Left lobe of liver (tissue), 2 donors: ENCODE data around the gene GRIFIN. TPM values are rescaled to one million over a fixed set of nuclear protein-coding genes. Genes with fewer than 3 reads are reported as not detected.

Experiments
- ATAC-seq: fragments of 200-7000 bp; cut with Tn5 transposase; one replicate; pipeline ENCODE4 v1.9.1; 2020; ENCODE audit warnings: mild to moderate bottlenecking, moderate library complexity
- DNase-seq: peaks from one replicate; pipeline ENCODE4 v3.0.0-alpha.2; 2020; ENCODE audit warnings: low spot score
- total RNA-seq: library from RNA; stranded (reverse); gene quantifications from one replicate; pipeline ENCODE4 v1.2.1, GENCODE V29; 2021
- donor health status: DM: no; HTN: no; CAD: no; lungs with moderate emphysema.
- donor health status: DM: no; HTN: yes; CAD: no.

GRIFIN gene
- total RNA-seq, 1 donor from 2014 or later = not detected

- ATAC-seq (no peak), DNase-seq (no peak)
Measured at GRCh38 chr7:2499719-2500430, 23.7 kb upstream of the GRIFIN start.

GRCh38 chr7:2499181-2499580 lies 23.0 kb upstream of the GRIFIN start:
- ATAC-seq (no peak), DNase-seq (no peak)

DNA sequence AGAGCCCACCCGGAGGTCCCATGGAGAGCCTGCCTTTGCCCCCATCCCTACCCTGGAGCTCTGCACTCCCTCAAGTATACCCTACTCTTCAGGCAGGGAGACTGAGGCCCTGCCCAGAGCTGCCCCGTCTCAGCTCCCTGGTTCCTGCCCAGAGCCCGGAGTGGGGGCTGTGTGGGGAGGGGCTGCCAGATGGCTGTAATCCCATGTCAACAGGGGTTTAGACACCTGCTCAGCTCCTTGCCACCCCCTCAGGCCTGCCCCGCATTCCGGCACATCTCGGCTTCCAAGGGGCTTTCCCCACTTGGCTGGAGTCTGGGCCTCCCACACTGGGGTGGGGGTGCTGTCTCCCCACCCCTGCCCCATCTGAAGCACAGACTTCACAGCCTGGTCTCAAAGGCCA lies 22.5 kb upstream of the GRIFIN start:
- ATAC-seq (no peak), DNase-seq (no peak)

DNA sequence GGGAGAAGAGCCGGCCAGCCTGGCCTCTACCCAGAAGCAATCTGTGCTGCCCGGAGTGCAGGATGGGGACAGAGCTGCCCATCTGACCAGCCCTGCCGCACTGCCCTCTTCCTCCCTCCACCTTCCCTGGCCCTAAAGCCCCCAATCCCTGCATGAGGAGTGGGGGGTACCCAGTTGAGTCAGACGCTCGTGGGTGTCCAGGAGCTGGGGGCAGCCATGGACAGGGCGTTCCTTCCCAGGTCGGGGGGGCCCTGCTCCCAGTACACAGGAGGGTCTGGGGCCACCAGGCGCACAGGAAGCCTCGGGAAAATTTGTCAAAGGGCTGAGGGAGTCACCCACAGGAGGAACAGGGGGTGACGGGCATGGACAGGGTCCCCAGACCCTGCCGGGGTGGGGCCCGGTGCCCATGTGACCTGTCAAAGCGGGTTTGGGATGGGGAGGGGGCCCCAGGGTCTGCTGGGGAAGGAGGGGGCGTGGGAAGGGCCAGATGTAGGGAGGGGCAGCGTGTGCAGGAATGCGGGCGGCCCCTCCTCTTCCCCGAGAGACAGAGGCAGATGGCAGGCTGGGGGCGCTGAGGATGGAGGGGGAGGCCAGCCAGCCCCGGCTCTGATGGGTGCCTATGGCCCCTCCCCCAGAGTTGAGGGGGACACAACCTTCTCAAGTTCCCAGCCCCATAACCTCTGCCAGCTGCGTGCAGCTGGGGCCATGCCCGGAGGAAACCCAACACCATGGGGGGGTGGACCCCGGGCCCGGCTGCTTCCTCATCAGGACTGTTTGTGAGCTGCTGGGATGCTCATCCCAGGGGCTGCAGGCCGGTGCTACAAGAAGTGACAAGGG lies 21.5 kb upstream of the GRIFIN start:
- no peak for ATAC-seq
- no peak for DNase-seq

- DNase-seq (no peak), ATAC-seq (no peak)
Measured at GRCh38 chr7:2497065-2497464, 20.9 kb upstream of the GRIFIN start.

DNA sequence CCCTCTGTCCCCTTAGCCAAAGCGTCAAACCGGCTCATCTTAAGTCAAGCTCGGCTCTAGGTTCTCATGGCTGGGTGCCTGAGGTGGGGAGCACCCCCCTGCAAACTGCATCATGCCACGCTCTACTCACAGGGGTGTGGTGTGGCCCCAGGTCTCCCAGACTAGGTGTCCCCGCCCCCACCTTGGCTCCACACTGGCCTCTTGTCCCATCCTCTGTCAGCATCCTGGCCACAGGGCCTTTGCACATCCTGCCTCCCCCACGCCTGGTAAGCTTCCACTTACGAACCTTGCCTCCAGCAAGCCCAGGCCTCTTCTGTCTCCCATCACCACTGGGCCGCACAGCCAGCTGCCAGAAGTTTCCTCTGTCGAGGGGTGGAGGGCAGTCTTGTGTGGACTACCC lies 20.2 kb upstream of the GRIFIN start:
- no peak for DNase-seq
- ATAC-seq = no peak

DNA sequence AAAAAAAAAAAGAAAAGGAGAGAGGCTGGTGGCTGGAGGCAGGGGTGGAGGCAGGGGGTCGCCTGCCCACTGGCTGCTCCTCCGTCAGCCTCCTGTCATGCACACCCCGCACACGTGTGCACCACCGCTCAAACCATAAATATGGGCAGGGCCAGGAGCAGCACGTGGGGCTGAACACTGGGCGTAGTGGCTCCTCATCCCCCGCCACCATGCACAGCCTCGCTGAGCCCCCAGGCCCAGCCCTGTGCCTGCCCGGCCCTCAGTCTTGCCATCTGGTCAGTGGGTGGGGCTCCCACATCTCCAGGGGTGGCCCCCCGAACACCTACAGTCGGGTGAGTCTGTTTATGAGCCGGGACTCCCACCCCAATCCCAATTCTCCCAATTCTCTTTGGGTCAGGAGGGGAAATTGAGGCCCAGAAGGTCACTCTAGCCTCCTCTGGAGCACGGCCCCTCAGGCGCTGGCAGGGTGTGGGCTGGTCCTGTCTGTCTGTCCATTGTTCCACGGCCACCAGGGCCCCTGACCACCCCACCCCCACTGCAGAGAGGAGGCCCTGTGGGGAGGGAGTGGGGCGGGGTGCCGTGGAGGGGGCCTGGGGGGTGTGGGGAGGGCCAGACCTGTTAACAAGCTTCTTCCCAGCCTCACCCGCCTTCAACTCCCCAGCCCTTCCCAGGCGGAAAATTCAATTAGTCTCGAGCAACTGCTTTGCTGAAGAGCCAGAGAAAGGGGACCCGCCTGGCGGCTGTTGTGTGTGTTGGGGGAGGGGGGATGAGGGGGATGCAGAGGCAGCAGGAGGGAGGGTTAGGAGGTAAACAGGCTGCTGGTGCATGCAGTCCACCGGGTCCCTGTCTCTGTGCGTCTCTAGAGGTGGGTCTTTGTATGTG lies 19.5 kb upstream of the GRIFIN start:
- no peak for ATAC-seq
- no peak for DNase-seq

- DNase-seq (no peak), ATAC-seq (peak; percentile 24)
Measured at GRCh38 chr7:2494191-2495130, 18.3 kb upstream of the GRIFIN start.

DNA sequence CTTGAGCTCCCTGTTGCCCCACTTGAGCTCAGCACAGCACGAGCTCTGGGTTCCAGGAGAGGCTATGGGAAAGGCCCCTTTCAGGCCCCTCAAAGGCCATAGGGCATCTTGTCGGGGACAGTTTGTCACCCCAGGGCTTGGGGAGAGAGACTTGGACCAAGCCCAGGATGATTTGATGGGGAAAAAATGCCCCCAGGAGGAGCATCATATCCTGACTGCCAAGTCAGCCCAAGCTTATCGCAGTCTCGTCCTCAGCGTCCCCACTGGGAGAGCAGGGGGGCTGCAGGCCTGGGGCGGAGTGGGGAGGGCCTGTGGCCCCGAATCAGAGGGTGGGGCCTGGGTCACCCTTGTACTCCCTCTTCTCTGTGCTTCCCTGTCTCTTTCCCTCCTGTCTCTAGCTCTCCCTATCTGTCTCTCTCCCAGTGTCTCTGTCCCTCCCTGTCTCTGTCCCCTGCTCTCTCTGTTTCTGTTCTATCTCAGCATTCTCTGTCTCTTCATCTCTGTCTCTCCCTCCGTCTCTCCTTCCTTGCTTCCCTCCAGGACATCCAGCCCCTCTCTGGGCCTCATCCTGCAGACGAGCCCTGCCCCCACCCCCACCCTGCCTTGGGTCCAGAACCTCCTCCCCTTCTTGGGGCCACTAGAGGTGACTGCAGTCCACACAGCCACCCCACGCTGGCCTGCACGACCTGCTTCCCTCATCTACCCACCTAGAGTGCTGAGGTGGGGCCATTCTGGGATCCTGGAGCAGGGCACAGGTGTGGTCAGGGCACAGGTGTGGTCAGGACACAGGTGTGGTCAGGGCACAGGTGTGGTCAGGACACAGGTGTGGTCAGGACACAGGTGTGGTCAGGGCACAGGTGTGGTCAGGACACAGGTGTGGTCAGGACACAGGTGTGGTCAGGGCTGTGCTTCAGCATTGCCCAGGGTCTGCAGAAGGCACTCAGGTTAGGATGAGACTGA lies 17.3 kb upstream of the GRIFIN start:
- ATAC-seq (no peak), DNase-seq (no peak)

- no peak for ATAC-seq
- DNase-seq = no peak
Measured at GRCh38 chr7:2492038-2492437, 15.8 kb upstream of the GRIFIN start.

GRCh38 chr7:2490181-2490651 lies 14.0 kb upstream of the GRIFIN start:
- no peak for ATAC-seq
- DNase-seq = no peak

GRCh38 chr7:2488681-2489080 lies 12.5 kb upstream of the GRIFIN start:
- DNase-seq (no peak), ATAC-seq (no peak)

DNA sequence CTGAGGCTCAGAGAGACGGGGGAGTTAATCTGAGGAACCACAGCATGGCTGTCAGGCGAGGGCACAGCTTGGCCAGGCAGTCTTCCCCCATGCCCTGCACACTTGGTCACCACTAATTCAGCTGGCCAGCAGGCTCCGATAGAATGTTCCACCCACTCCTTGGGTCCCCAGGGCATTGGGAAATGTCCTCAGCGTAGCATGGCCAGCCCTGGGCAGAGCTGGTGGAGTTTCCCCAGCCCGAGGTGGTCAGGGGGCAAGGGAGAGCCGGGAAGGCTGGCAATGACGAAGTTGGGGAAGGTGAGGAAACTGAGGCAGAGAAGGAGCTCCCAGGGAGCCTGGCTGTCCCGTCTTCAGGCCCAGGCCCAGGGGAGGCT lies 12.1 kb upstream of the GRIFIN start:
- no peak for ATAC-seq
- DNase-seq = no peak

DNA sequence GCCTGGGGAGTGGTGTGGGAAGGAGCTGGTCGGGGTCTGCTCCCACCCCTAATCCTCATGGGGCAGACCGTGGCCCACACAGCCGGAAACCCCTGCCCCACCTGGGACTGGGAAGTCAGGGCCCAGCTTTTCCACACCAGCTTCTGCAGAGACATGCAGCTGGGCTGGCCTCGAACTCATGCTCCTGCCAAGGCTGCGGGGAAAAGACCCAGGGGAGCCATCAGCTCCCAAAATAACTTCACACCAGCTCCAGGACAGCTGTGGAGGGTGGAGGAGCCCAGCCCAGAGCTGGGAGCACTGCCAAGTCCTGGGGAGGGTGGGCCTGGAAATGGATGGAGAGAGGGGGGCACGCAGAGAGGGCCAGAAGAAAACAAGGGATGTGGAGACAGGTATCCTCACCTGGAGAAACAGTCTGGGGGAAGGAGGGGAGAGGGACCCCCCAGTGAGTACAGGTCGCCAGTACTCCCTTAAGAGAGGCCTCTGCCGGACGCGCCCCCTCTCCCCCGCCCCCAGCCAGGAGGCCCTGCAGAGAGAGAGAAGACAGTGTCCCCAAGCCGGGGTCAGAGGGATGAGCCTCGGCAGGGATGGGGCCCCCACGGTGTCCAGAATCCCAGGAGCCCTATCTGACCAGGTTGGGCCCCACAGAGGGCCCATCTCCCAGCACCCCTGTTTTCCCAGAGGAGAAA lies 11.5 kb upstream of the GRIFIN start:
- DNase-seq = no peak

GRCh38 chr7:2484868-2485267 lies 8.7 kb upstream of the GRIFIN start:
- DNase-seq (no peak), ATAC-seq (no peak)

More for the DNA sequence above, 11.5 kb upstream of the GRIFIN start:
- ATAC-seq = no peak

DNA sequence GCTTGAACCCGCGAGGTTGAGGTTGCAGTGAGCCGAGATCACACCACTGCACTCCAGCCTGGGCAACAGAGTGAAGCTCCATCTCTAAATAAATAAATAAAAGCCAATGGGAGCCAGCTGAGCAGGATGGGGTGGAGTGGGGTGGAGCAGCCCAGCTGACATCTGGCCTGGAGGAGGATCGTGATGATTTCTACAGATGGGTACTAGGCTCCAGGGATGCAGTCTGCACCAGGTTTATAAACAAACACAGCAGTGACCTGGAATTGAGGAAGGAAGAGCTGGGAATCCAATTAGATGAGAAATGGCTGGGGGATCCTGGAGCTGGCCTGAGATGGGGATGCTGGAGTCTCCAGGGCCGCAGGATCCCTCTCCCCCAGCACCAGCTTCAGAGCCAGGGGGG lies 7.3 kb upstream of the GRIFIN start:
- DNase-seq (no peak), ATAC-seq (no peak)

- ATAC-seq (no peak), DNase-seq (no peak)
Measured at GRCh38 chr7:2482725-2483451, 6.7 kb upstream of the GRIFIN start.

GRCh38 chr7:2481195-2481594 lies 5.0 kb upstream of the GRIFIN start:
- ATAC-seq (no peak), DNase-seq (no peak)
